CD4-positive, CD25-positive, alpha-beta regulatory T cell (primary cell): ENCODE results near the gene ZNF516. TPM values are rescaled to one million over a fixed set of nuclear protein-coding genes. Genes with fewer than 3 reads are reported as not detected.
A peak's percentile ranks its signal among the peaks of the same experiment; 100 is the strongest.

ENCODE experiments used
- ATAC-seq, 2 donors: fragments of 150-1000 bp; cut with Tn5 transposase; one replicate each; pipeline ENCODE4 v1.10.0; 2021; ENCODE audit warnings: low read depth in 2 of 2, moderate number of reproducible peaks in 2 of 2, moderate library complexity in 1 of 2
- DNase-seq, 3 donors: peaks; one replicate each; pipeline versions ENCODE4 v3.0.0 to v3.0.0-alpha.2; 2012 to 2022; ENCODE audit warnings: mixed read lengths in 1 of 3
- H3K27ac ChIP-seq: one replicate; pipeline ENCODE4 v1.7.0; 2013; ENCODE audit warnings: mild to moderate bottlenecking, low read length; ENCODE audit not compliant: insufficient read depth, poor library complexity, severe bottlenecking
- H3K27me3 ChIP-seq: one replicate; pipeline ENCODE4 v1.7.0; 2013; ENCODE audit warnings: low read length; ENCODE audit not compliant: control insufficient read depth, insufficient read depth
- H3K36me3 ChIP-seq: one replicate; pipeline ENCODE4 v1.7.0; 2013; ENCODE audit warnings: mild to moderate bottlenecking, low read length, moderate library complexity; ENCODE audit not compliant: control insufficient read depth, insufficient read depth
- H3K4me1 ChIP-seq: 2 replicates; pipeline ENCODE4 v1.7.0; 2013; ENCODE audit warnings: mild to moderate bottlenecking, low read length; ENCODE audit not compliant: insufficient read depth, control insufficient read depth, poor library complexity, severe bottlenecking
- H3K4me3 ChIP-seq: one replicate; pipeline ENCODE4 v1.7.0; 2013; ENCODE audit warnings: low read depth, mild to moderate bottlenecking, low read length, moderate library complexity
- H3K9me3 ChIP-seq, 2 experiments: 1 replicate in 1 of 2; 2 replicates in 1 of 2; pipeline ENCODE4 v1.7.0; 2013; ENCODE audit warnings: low read length in 2 of 2, mild to moderate bottlenecking in 1 of 2, moderate library complexity in 1 of 2; ENCODE audit not compliant: control insufficient read depth in 2 of 2
- H3K27ac Mint-ChIP-seq, 3 donors: one replicate each; pipeline ENCODE4 v1.8.0; 2020 to 2022; ENCODE audit warnings: mild to moderate bottlenecking in 3 of 3, mixed read lengths in 3 of 3, moderate library complexity in 2 of 3
- H3K27me3 Mint-ChIP-seq: one replicate; pipeline ENCODE4 v1.8.0; 2022; ENCODE audit warnings: mild to moderate bottlenecking, mixed read lengths
- H3K36me3 Mint-ChIP-seq: one replicate; pipeline ENCODE4 v1.8.0; 2020; ENCODE audit warnings: mixed read lengths
- H3K4me1 Mint-ChIP-seq, 4 donors: one replicate each; pipeline ENCODE4 v1.8.0; 2020 to 2022; ENCODE audit warnings: mixed read lengths in 4 of 4, mild to moderate bottlenecking in 1 of 4
- H3K4me3 Mint-ChIP-seq, 4 donors: one replicate each; pipeline ENCODE4 v1.8.0; 2020 to 2022; ENCODE audit warnings: mild to moderate bottlenecking in 4 of 4, mixed read lengths in 4 of 4, moderate library complexity in 3 of 4
- H3K9me3 Mint-ChIP-seq, 7 donors: one replicate each; pipeline ENCODE4 v1.8.0; 2020 to 2022; ENCODE audit warnings: mixed read lengths in 7 of 7, mild to moderate bottlenecking in 3 of 7, moderate library complexity in 2 of 7
- polyA plus RNA-seq, 4 donors: library from polyadenylated mRNA; unstranded; fragments of 300-500 nt; fragmentation: Illumina TruSeq; gene quantifications; one replicate each; pipeline ENCODE4 v1.2.3, GENCODE V29; 2021
- total RNA-seq: library from RNA; stranded (reverse); gene quantifications from one replicate; pipeline ENCODE4 v1.2.3, GENCODE V29; 2022

ZNF516 gene
- total and polyA plus RNA-seq, 5 donors from 2014 or later: 0.26 to 9.9 (median 0.57) TPM; not detected in 1

DNA sequence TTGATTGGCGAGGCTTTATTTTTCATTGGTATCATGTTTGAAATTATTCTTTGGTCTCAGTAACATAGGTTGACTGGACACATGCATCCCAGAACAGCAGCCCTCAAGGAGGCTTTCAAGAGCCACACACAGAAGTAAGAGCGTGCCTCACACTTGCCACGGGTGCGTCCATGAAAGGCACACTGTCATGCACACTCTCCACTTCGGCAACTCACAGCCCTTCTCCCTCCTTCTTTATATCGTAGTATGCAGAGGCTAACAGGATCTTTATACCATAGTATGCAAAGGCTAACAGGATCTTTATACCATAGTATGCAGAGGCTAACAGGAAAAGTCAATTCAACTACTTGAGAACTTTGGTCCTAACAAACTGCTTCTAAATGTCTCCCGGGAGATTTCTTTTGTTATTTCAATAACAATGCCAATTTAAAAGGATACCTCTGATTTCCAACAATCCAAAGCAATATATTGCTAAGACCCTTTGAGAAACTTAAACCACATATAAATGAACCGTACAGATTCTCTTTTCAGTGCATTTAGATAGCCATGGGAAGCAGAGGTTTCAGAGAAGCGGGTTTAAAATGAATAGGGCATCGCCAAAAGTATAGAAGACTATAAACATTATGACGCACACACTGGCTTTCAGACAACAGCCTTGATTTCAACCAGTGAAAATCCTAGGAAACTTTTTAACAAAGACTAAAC is 26.5 kb upstream of the ZNF516 start:
- H3K4me3 ChIP-seq: no peak overlapping the region
- H3K36me3 Mint-ChIP-seq: no peaks in the 10 kb centered on the region
- ATAC-seq (no peak), DNase-seq (no peak)
- H3K4me3 Mint-ChIP-seq: no peak overlapping the region
- H3K9me3 Mint-ChIP-seq: peaks cover 0 to 1% (median 0%) of the 10 kb centered on the region in 7 donors
- no peak overlapping the region for H3K27ac ChIP-seq
- no peaks in the 10 kb centered on the region for H3K9me3 ChIP-seq
- peaks cover 43% of the 10 kb centered on the region for H3K27me3 Mint-ChIP-seq
- no peaks in the 10 kb centered on the region for H3K36me3 ChIP-seq
- peaks cover 0 to 12% (median 6%) of the 10 kb centered on the region in 4 donors for H3K4me1 Mint-ChIP-seq
- H3K27me3 ChIP-seq: peaks cover 4% of the 10 kb centered on the region
- H3K27ac Mint-ChIP-seq: no peak overlapping the region
- peaks cover 4% of the 10 kb centered on the region for H3K4me1 ChIP-seq

DNA sequence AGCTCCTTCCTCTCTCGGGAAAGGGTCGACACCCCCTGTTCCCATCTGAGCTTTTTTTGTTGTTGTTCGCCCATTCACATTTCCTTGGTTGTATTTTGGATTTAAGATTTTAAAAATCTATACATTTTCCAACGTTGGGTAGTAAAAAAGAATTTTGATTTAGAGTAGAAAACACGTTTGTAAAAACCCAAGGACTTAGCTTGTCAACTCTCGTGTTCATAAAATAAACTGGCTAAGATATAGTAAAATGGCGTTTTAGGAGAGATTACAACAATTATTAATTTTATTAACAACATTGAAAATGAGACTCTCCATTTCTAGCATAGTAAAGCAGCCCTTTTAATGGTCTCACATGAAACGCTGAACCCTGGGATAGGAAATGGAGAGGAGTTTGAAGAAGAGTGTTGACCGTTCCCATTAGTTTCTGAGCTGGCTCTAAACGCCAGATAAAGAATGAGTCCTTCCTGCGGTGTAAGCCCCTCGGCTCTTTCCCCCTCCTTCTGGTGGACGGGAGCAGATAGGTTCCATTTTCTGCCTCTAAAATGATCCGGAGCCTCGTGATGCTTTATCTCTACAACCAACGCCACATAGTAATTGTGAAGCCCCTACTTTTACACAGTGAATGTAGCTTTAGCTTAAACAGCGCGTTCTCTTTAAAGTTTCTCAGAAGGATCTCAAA is 24.0 kb upstream of the ZNF516 start:
- H3K4me1 ChIP-seq: peaks cover 4% of the 10 kb centered on the region
- no peak overlapping the region for H3K27ac ChIP-seq
- DNase-seq (no peak), ATAC-seq (no peak)
- H3K36me3 Mint-ChIP-seq: no peaks in the 10 kb centered on the region
- H3K4me3 ChIP-seq: no peak overlapping the region
- peak overlapping the region in 1 of 4 donors; percentile 55 for H3K4me3 Mint-ChIP-seq
- H3K9me3 ChIP-seq: no peaks in the 10 kb centered on the region
- H3K4me1 Mint-ChIP-seq: peaks cover 0 to 6% (median 4%) of the 10 kb centered on the region in 4 donors
- H3K27me3 ChIP-seq: peaks cover 8% of the 10 kb centered on the region
- H3K9me3 Mint-ChIP-seq: peaks cover 0 to 2% (median 0%) of the 10 kb centered on the region in 7 donors
- peaks cover 47% of the 10 kb centered on the region for H3K27me3 Mint-ChIP-seq
- no peaks in the 10 kb centered on the region for H3K36me3 ChIP-seq
- H3K27ac Mint-ChIP-seq: no peak overlapping the region

DNA sequence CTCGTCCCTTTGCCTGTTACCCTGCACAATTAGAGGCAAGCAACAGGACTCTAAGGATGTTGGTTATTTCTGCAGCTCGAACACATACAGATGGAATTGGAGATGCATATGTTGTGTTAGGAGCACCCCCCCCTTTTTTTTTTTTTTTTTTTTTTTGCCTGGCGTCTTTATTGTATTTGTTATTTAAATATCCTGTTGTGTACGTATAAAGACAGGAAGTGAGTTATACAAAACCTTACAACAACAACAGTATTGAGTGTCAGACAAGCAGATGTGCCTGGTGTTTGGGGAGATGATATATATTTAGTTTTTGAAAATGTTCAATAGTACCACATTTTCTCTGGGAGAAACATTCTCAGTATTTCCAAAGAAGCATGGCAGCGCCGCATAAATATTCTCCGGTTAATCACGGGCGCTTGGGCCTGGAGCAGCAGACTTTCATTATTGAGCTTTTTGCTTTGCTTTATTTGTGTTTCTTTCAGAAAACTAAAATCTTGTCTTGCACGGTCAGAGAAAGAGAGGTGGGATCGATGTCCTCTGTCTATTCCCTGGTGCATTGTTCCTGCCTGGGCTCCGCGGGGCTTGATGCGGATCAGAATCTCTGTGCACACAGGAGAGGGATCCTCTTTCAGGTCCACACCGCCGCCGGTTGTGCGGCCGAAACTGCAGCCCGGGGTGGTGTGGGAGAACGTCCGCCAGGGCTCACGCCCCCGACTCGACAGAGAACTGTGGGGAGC is 23.2 kb upstream of the ZNF516 start:
- Mint-ChIP-seq H3K27ac (no peak overlapping the region), H3K4me1 (peaks cover 0 to 6% (median 4%) of the 10 kb centered on the region in 4 donors), H3K9me3 (peaks cover 0 to 5% (median 0%) of the 10 kb centered on the region in 7 donors), H3K27me3 (peaks cover 41% of the 10 kb centered on the region), H3K4me3 (peak overlapping the region in 3 of 4 donors; percentile 6 to 76 (median 55)), H3K36me3 (no peaks in the 10 kb centered on the region)
- no peaks in the 10 kb centered on the region for H3K9me3 ChIP-seq
- H3K27me3 ChIP-seq: peaks cover 8% of the 10 kb centered on the region
- peaks cover 4% of the 10 kb centered on the region for H3K4me1 ChIP-seq
- H3K27ac ChIP-seq: no peak overlapping the region
- no peak for DNase-seq
- H3K36me3 ChIP-seq: no peaks in the 10 kb centered on the region
- ATAC-seq: no peak
- H3K4me3 ChIP-seq: peak overlapping the region; percentile 13

DNA sequence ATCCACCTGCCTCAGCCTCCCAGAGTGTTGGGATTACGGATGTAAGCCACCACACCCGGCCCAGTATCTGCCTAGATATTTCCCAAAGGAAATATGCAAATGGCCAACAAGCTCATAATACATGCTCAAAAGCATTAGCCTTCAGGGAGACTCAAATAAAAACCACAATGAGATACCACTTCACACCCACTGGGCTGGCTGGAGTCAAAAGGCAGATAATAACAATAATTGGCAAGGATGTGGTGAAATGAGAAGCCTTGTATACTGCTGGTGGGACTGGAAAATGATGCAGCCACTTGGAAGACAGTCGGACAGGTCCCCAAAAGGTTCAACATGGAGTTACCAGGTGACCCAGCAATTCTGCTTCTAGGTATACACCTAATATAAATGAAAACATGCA is 20.5 kb upstream of the ZNF516 start:
- no peak for DNase-seq
- H3K4me3 Mint-ChIP-seq: no peak overlapping the region
- Histone ChIP-seq H3K4me1 (peaks cover 4% of the 10 kb centered on the region), H3K4me3 (no peak overlapping the region), H3K27ac (no peak overlapping the region), H3K36me3 (no peaks in the 10 kb centered on the region), H3K9me3 (no peaks in the 10 kb centered on the region), H3K27me3 (peaks cover 8% of the 10 kb centered on the region)
- H3K4me1 Mint-ChIP-seq: peaks cover 0 to 6% (median 4%) of the 10 kb centered on the region in 4 donors
- peaks cover 40% of the 10 kb centered on the region for H3K27me3 Mint-ChIP-seq
- H3K27ac Mint-ChIP-seq: no peak overlapping the region
- H3K9me3 Mint-ChIP-seq: peaks cover 0 to 5% (median 0%) of the 10 kb centered on the region in 7 donors
- no peak for ATAC-seq
- no peaks in the 10 kb centered on the region for H3K36me3 Mint-ChIP-seq

DNA sequence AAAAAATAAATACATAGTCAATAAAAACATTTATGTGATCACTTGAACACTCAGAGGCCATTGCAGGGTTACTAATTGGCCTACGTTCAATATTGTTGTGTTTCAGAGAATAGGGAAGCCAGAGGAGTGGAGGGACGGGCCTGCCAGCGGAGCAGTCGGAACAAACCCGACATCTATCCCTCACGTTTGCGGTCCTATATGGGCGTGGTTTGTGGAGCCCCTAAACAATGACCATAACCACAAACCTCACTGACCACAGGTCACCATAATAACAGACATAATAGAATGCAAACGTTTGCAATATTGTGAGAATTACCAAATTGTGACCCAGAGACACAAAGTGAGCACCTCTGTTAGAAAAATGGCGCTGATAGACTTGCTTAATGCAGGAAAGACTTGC is 19.5 kb upstream of the ZNF516 start:
- Mint-ChIP-seq H3K27me3 (peaks cover 40% of the 10 kb centered on the region), H3K4me1 (peaks cover 0 to 6% (median 4%) of the 10 kb centered on the region in 4 donors), H3K36me3 (no peaks in the 10 kb centered on the region), H3K9me3 (peaks cover 0 to 5% (median 0%) of the 10 kb centered on the region in 7 donors), H3K27ac (no peak overlapping the region), H3K4me3 (no peak overlapping the region)
- H3K4me1 ChIP-seq: peaks cover 4% of the 10 kb centered on the region
- ATAC-seq (no peak), DNase-seq (no peak)
- no peak overlapping the region for H3K4me3 ChIP-seq
- H3K27ac ChIP-seq: no peak overlapping the region
- no peaks in the 10 kb centered on the region for H3K36me3 ChIP-seq
- no peaks in the 10 kb centered on the region for H3K9me3 ChIP-seq
- H3K27me3 ChIP-seq: peaks cover 8% of the 10 kb centered on the region

DNA sequence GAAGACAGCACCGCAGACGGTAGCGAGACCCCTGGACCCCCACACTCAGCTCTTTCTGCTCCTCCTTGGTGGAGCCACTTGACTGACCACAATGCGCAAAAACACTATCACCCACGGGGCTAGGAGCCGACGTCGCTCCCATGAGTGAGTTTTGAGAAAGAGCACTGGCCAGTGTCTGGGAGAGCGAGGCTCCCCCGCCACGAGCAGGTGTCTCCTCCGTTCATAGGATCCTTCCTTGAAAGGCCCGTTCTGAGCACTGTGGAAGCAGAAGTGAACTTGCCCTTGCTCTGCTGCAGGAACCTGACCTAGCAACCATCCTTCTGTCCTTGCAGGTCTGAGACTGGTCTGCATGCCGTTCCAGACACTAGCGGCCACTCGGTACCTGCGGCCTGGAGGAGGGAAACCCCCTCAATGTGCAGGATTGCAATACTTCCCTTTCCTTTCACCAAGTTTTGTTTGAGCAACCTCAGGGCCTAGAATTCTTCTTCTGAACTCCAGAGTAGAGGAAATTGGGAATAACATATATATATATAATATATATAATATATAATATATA is 12.9 kb upstream of the ZNF516 start:
- H3K27ac Mint-ChIP-seq: no peak overlapping the region
- H3K4me1 Mint-ChIP-seq: no peaks in the 10 kb centered on the region
- Histone ChIP-seq H3K9me3 (no peaks in the 10 kb centered on the region), H3K27ac (no peak overlapping the region), H3K27me3 (no peaks in the 10 kb centered on the region), H3K4me1 (no peaks in the 10 kb centered on the region), H3K4me3 (no peak overlapping the region), H3K36me3 (no peaks in the 10 kb centered on the region)
- H3K9me3 Mint-ChIP-seq: no peaks in the 10 kb centered on the region
- no peaks in the 10 kb centered on the region for H3K36me3 Mint-ChIP-seq
- no peak for DNase-seq
- H3K4me3 Mint-ChIP-seq: no peak overlapping the region
- ATAC-seq: no peak
- peaks cover 11% of the 10 kb centered on the region for H3K27me3 Mint-ChIP-seq

DNA sequence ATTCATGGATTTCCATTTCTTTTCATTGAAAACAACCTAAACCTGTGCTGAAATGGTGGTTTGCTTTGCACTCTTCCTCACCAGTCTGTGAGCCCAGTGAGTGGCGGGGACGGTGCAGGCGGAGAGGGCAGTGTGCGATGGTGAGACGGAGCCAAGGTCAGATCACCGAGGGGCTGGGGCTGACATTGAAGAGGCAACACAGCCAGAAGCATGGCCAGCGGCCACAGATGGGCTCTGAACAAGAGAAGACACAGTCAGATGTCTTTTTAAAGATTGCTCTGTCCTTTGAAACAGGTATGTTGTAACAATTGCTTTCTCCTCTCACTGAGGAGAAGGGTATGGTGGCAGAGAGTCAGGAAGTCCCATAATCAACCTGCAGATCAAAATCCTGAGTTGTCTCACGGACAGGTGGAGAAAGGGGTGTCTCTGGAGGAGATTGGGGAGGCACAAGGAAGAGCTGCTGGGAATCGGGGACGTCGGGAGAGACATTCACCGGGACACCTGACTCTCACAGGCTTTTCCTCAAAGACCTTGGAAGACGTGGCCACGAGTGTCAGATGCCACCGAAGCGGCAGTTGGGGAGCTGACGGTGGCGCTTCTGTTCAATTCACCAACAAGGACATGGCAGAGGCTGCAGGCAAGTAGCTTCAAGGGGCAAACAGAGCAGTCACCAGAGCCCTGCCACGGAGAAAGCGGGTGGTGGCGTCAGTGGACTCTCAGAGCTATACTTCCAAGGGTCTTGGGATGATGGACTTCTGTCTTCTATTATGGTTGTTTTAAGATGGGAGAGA is 12.1 kb upstream of the ZNF516 start:
- Histone ChIP-seq H3K27ac (no peak overlapping the region), H3K36me3 (no peaks in the 10 kb centered on the region), H3K9me3 (no peaks in the 10 kb centered on the region), H3K27me3 (no peaks in the 10 kb centered on the region), H3K4me3 (no peak overlapping the region), H3K4me1 (no peaks in the 10 kb centered on the region)
- H3K9me3 Mint-ChIP-seq: no peaks in the 10 kb centered on the region
- H3K27me3 Mint-ChIP-seq: peaks cover 11% of the 10 kb centered on the region
- H3K4me3 Mint-ChIP-seq: no peak overlapping the region
- no peaks in the 10 kb centered on the region for H3K36me3 Mint-ChIP-seq
- H3K4me1 Mint-ChIP-seq: no peaks in the 10 kb centered on the region
- H3K27ac Mint-ChIP-seq: no peak overlapping the region
- DNase-seq: no peak
- no peak for ATAC-seq
